Parathyroid adenoma (tissue), 2 donors: ENCODE data around the gene LRRC66.

Experiments used
- H2AFZ ChIP-seq: fragments of 300-600 bp; sonication (generic); one replicate; pipeline ENCODE4 v1.7.0; 2017; ENCODE audit warnings: antibody characterized with exemption, mild to moderate bottlenecking
- H3K27ac ChIP-seq: fragments of 300-600 bp; sonication (generic); one replicate; pipeline ENCODE4 v1.7.0; 2017
- H3K27me3 ChIP-seq: fragments of 300-600 bp; sonication (generic); one replicate; pipeline ENCODE4 v1.7.0; 2017; ENCODE audit warnings: low read length; ENCODE audit not compliant: control insufficient read depth, insufficient read depth
- H3K36me3 ChIP-seq: fragments of 300-600 bp; sonication (generic); one replicate; pipeline ENCODE4 v1.7.0; 2017; ENCODE audit warnings: low read length; ENCODE audit not compliant: control insufficient read depth, insufficient read depth
- H3K4me1 ChIP-seq: fragments of 300-600 bp; sonication (generic); one replicate; pipeline ENCODE4 v1.7.0; 2017; ENCODE audit warnings: control low read depth
- H3K4me2 ChIP-seq: fragments of 300-600 bp; sonication (generic); one replicate; pipeline ENCODE4 v1.7.0; 2017; ENCODE audit warnings: low read length
- H3K4me3 ChIP-seq: fragments of 300-600 bp; sonication (generic); one replicate; pipeline ENCODE4 v1.7.0; 2017; ENCODE audit warnings: low read depth, low read length
- H3K79me2 ChIP-seq: fragments of 300-600 bp; sonication (generic); one replicate; pipeline ENCODE4 v1.7.0; 2017; ENCODE audit warnings: control low read depth
- H3K9ac ChIP-seq: fragments of 300-600 bp; sonication (generic); one replicate; pipeline ENCODE4 v1.7.0; 2017; ENCODE audit warnings: mild to moderate bottlenecking
- H3K9me3 ChIP-seq: fragments of 300-600 bp; sonication (generic); one replicate; pipeline ENCODE4 v1.7.0; 2017; ENCODE audit warnings: low read length; ENCODE audit not compliant: control insufficient read depth
- TF ChIP-seq, protein P1 (sequence below): fragments of 300-600 bp; sonication (generic); IDR thresholded peaks from one replicate; pipeline ENCODE4 v1.7.0; 2017; ENCODE audit warnings: antibody characterized with exemption, mild to moderate bottlenecking
- donor health status: primary hyperparathyroidism.

The LRRC66 gene

DNA sequence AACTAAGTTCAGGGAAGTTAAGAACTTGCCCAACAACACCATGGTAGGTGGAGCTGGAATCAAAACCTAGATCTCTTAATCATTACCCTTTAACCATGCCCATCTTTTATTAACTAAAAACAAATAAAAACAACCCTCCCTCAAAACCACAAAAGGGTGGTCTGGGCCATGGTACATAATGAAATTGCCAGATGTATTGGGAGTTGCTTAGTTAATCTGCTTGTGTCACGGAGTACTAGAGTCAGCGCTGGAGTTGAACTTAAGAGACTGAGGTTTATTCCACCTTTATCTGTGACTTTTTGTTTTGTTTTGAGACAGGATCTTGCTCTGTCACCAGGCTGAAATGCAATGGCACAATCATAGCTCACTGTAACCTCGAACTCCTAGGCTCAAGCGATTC, 13.3 kb downstream of the LRRC66 start:
- H3K9ac ChIP-seq: no peak overlapping the region
- no peak overlapping the region for H2AFZ ChIP-seq
- H3K79me2 ChIP-seq: no peaks in the 10 kb centered on the region
- TF ChIP-seq, protein P1, sequence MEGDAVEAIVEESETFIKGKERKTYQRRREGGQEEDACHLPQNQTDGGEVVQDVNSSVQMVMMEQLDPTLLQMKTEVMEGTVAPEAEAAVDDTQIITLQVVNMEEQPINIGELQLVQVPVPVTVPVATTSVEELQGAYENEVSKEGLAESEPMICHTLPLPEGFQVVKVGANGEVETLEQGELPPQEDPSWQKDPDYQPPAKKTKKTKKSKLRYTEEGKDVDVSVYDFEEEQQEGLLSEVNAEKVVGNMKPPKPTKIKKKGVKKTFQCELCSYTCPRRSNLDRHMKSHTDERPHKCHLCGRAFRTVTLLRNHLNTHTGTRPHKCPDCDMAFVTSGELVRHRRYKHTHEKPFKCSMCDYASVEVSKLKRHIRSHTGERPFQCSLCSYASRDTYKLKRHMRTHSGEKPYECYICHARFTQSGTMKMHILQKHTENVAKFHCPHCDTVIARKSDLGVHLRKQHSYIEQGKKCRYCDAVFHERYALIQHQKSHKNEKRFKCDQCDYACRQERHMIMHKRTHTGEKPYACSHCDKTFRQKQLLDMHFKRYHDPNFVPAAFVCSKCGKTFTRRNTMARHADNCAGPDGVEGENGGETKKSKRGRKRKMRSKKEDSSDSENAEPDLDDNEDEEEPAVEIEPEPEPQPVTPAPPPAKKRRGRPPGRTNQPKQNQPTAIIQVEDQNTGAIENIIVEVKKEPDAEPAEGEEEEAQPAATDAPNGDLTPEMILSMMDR: no peak
- no peak overlapping the region for H3K27ac ChIP-seq
- no peaks in the 10 kb centered on the region for H3K27me3 ChIP-seq
- no peaks in the 10 kb centered on the region for H3K9me3 ChIP-seq
- no peaks in the 10 kb centered on the region for H3K4me1 ChIP-seq
- H3K36me3 ChIP-seq: no peaks in the 10 kb centered on the region
- H3K4me2 ChIP-seq: no peak overlapping the region
- no peak overlapping the region for H3K4me3 ChIP-seq

DNA sequence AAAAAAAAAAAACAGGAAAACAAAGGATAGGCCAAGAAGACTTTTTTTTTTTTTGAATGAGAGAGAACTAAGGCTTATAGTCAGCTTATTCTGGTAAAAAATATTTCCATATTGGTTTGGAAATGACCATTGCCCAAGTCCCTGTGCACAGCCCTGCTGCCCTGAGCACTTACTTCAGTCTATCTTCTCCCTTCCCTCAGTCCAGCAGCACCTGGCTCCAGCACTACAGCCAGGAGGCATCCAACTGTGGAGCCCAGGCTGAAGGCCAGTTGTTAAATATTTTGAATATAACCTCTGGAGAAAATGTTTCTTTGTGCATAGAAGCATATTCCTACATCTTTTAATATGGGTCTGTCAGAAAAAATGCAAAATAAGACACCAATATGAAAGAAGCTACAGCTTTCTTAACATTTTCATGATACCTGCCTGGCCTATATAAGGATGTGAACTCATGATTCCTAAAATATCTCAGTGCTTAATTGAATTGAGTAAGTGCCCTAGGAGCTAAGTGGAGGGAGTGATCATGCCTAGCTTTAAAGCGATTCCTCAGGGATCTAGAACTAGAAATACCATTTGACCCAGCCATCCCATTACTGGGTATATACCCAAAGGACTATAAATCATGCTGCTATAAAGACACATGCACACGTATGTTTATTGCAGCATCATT, 14.4 kb downstream of the LRRC66 start:
- TF ChIP-seq, protein P1: no peak
- Histone ChIP-seq H3K4me2 (no peak overlapping the region), H3K36me3 (no peaks in the 10 kb centered on the region), H3K4me1 (no peaks in the 10 kb centered on the region), H3K9ac (no peak overlapping the region), H3K4me3 (no peak overlapping the region), H3K27ac (no peak overlapping the region), H3K9me3 (no peaks in the 10 kb centered on the region), H3K79me2 (no peaks in the 10 kb centered on the region), H2AFZ (no peak overlapping the region), H3K27me3 (no peaks in the 10 kb centered on the region)

DNA sequence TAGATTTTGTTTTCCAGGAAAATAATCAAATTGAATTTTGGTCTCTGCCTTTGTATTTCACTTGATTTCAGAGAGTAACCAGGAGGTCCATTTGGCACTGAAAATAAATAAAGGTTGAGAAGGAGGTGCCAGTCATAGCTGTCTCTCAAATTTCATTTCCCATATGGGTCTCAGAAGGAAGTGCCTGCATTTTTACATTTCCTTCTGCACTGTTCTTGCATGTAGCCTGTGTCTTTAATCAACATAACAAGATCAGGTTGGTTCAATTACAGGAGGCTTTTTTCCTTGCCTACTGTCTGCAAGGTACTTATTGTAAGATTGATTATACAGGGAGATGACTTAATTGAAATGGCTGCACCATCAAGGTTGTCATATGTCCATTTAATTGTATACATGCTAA, 15.7 kb downstream of the LRRC66 start:
- no peaks in the 10 kb centered on the region for H3K36me3 ChIP-seq
- no peaks in the 10 kb centered on the region for H3K79me2 ChIP-seq
- H3K4me2 ChIP-seq: no peak overlapping the region
- no peak overlapping the region for H3K4me3 ChIP-seq
- TF ChIP-seq, protein P1: no peak
- no peaks in the 10 kb centered on the region for H3K9me3 ChIP-seq
- H2AFZ ChIP-seq: no peak overlapping the region
- H3K9ac ChIP-seq: no peak overlapping the region
- H3K27ac ChIP-seq: no peak overlapping the region
- no peaks in the 10 kb centered on the region for H3K27me3 ChIP-seq
- no peaks in the 10 kb centered on the region for H3K4me1 ChIP-seq

DNA sequence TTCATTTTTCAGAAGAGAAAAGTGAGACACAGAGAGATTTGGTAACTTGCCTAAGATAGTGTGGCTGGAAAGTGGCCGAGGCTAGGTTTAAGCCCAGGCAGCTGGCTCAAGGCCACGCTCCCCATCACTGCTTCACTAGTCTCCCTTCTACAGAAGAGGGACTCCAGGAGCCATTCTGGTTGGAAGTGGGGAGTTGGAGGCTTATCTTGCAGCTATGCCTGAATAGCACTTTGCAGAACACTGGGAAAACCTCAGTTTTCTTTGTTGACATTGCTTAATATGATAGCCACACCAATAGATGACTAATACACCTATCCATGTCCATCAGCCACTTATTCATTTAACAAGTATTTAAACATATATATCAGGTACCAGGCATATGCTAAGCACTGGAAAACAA, 18.5 kb downstream of the LRRC66 start:
- Histone ChIP-seq H3K9ac (no peak overlapping the region), H3K27ac (no peak overlapping the region), H3K36me3 (no peaks in the 10 kb centered on the region), H3K9me3 (no peaks in the 10 kb centered on the region), H3K4me2 (no peak overlapping the region), H2AFZ (no peak overlapping the region), H3K4me3 (no peak overlapping the region), H3K4me1 (no peaks in the 10 kb centered on the region), H3K27me3 (no peaks in the 10 kb centered on the region), H3K79me2 (no peaks in the 10 kb centered on the region)
- TF ChIP-seq, protein P1: no peak

DNA sequence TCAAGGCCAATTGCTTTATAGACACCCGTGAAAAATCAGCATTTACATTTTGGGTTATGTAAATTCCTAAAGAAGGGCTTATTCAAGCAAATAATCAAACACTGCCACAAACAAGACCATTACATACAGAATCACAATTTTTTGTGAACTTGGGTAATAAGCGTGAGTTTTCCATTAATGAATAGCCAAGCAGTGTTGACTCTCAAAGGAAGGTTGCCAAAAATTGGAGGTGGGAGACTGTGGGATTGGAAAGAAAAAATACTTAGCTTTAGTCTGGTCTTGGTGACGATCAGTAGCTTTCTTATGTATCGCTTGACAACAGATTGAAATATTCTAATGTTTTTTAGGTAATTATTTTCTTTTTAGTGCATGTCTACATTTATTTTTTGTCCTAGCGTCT, 20.9 kb downstream of the LRRC66 start:
- Histone ChIP-seq H3K36me3 (no peaks in the 10 kb centered on the region), H3K9ac (no peak overlapping the region), H3K27ac (no peak overlapping the region), H3K9me3 (no peaks in the 10 kb centered on the region), H3K79me2 (no peaks in the 10 kb centered on the region), H3K27me3 (no peaks in the 10 kb centered on the region), H3K4me1 (no peaks in the 10 kb centered on the region), H3K4me2 (no peak overlapping the region), H2AFZ (no peak overlapping the region), H3K4me3 (no peak overlapping the region)
- TF ChIP-seq, protein P1: no peak
